ENCODE data around the gene OASL.
"Not testable (repeated sequence)": the region's sequence is repeated elsewhere in the genome, so short reads cannot be mapped to it uniquely, and the experiment has no call there.

The OASL gene

GRCh38 chr12:121038861-121039668, at the start of gene OASL:
Gene OASL (minus strand): TSS chr12:121039246. CDS start chr12:121038971, 275 bp downstream.
- no peaks in the 10 kb centered on the region for H3K9me3 Mint-ChIP-seq
- peak within 1 kb of the TSS; percentile 83 for H3K4me3 Mint-ChIP-seq
- peaks cover 57% of the 10 kb centered on the region for H3K4me1 Mint-ChIP-seq (ENCODE audit: low read depth)
- H3K27ac Mint-ChIP-seq: peak within 1 kb of the TSS; percentile 87
- peaks cover 2% of the 10 kb centered on the region for H3K27me3 Mint-ChIP-seq
- H3K36me3 Mint-ChIP-seq (ENCODE audit: low read depth): no peaks in the 10 kb centered on the region
- intact Hi-C loops (cut with micrococcal nuclease): loop anchor here (2.0 kb wide), 1 partner anchor 22 kb away; the partner anchor contains the start of gene C12orf43

GRCh38 chr12:121088195-121088585, 49.1 kb upstream of the OASL start:
- H3K36me3 Mint-ChIP-seq (ENCODE audit: low read depth): no peaks in the 10 kb centered on the region
- intact Hi-C loops (cut with micrococcal nuclease): no loop called here
- H3K4me1 Mint-ChIP-seq (ENCODE audit: low read depth): peaks cover 16% of the 10 kb centered on the region
- H3K27ac Mint-ChIP-seq: no peak overlapping the region
- H3K9me3 Mint-ChIP-seq: no peaks in the 10 kb centered on the region
- no peak overlapping the region for H3K4me3 Mint-ChIP-seq
- H3K27me3 Mint-ChIP-seq: no peaks in the 10 kb centered on the region

- H3K27me3 Mint-ChIP-seq: no peaks in the 10 kb centered on the region
- no peak overlapping the region for H3K27ac Mint-ChIP-seq
- H3K9me3 Mint-ChIP-seq: no peaks in the 10 kb centered on the region
- no peak overlapping the region for H3K4me3 Mint-ChIP-seq
- intact Hi-C loops (cut with micrococcal nuclease): no loop called here
- H3K36me3 Mint-ChIP-seq (ENCODE audit: low read depth): no peaks in the 10 kb centered on the region
- H3K4me1 Mint-ChIP-seq (ENCODE audit: low read depth): peaks cover 16% of the 10 kb centered on the region
Observed at GRCh38 chr12:121087467-121088194, 48.6 kb upstream of the OASL start.

GRCh38 chr12:121086781-121087295, 47.8 kb upstream of the OASL start:
- Mint-ChIP-seq H3K4me1 (ENCODE audit: low read depth) (peaks cover 16% of the 10 kb centered on the region), H3K27ac (no peak overlapping the region), H3K27me3 (no peaks in the 10 kb centered on the region), H3K36me3 (ENCODE audit: low read depth) (no peaks in the 10 kb centered on the region), H3K9me3 (no peaks in the 10 kb centered on the region), H3K4me3 (no peak overlapping the region)
- intact Hi-C loops (cut with micrococcal nuclease): no loop called here

GRCh38 chr12:121085506-121086353, 46.7 kb upstream of the OASL start:
- H3K27me3 Mint-ChIP-seq: no peaks in the 10 kb centered on the region
- no peaks in the 10 kb centered on the region for H3K36me3 Mint-ChIP-seq (ENCODE audit: low read depth)
- no peak overlapping the region for H3K27ac Mint-ChIP-seq
- no peaks in the 10 kb centered on the region for H3K9me3 Mint-ChIP-seq
- no peak overlapping the region for H3K4me3 Mint-ChIP-seq
- peaks cover 16% of the 10 kb centered on the region for H3K4me1 Mint-ChIP-seq (ENCODE audit: low read depth)
- intact Hi-C loops (cut with micrococcal nuclease): no loop called here

- intact Hi-C loops (cut with micrococcal nuclease): no loop called here
- H3K4me3 Mint-ChIP-seq: no peak overlapping the region
- no peaks in the 10 kb centered on the region for H3K27me3 Mint-ChIP-seq
- no peaks in the 10 kb centered on the region for H3K9me3 Mint-ChIP-seq
- no peaks in the 10 kb centered on the region for H3K36me3 Mint-ChIP-seq (ENCODE audit: low read depth)
- peaks cover 16% of the 10 kb centered on the region for H3K4me1 Mint-ChIP-seq (ENCODE audit: low read depth)
- H3K27ac Mint-ChIP-seq: no peak overlapping the region
Observed at GRCh38 chr12:121085069-121085468, 46.0 kb upstream of the OASL start.

- Mint-ChIP-seq H3K27ac (no peak overlapping the region), H3K4me1 (ENCODE audit: low read depth) (peaks cover 16% of the 10 kb centered on the region), H3K4me3 (no peak overlapping the region), H3K36me3 (ENCODE audit: low read depth) (no peaks in the 10 kb centered on the region), H3K9me3 (no peaks in the 10 kb centered on the region), H3K27me3 (no peaks in the 10 kb centered on the region)
- intact Hi-C loops (cut with micrococcal nuclease): no loop called here
Observed at GRCh38 chr12:121084229-121084628, 45.2 kb upstream of the OASL start.

GRCh38 chr12:121080909-121081308, 41.9 kb upstream of the OASL start:
- Mint-ChIP-seq H3K27me3 (no peaks in the 10 kb centered on the region), H3K9me3 (no peaks in the 10 kb centered on the region), H3K36me3 (ENCODE audit: low read depth) (no peaks in the 10 kb centered on the region), H3K4me3 (no peak overlapping the region), H3K4me1 (ENCODE audit: low read depth) (no peaks in the 10 kb centered on the region), H3K27ac (no peak overlapping the region)
- intact Hi-C loops (cut with micrococcal nuclease): no loop called here

GRCh38 chr12:121079736-121080272, 40.8 kb upstream of the OASL start:
- Mint-ChIP-seq H3K4me1 (ENCODE audit: low read depth) (no peaks in the 10 kb centered on the region), H3K27me3 (peaks cover 3% of the 10 kb centered on the region)
- intact Hi-C loops (cut with micrococcal nuclease): no loop called here

GRCh38 chr12:121077440-121077839, 38.4 kb upstream of the OASL start:
- H3K4me1 Mint-ChIP-seq (ENCODE audit: low read depth); H3K27ac Mint-ChIP-seq; H3K4me3 Mint-ChIP-seq; H3K36me3 Mint-ChIP-seq (ENCODE audit: low read depth); intact Hi-C loops (cut with micrococcal nuclease); H3K27me3 Mint-ChIP-seq: not testable (repeated sequence)
- peaks cover 10% of the 10 kb centered on the region for H3K9me3 Mint-ChIP-seq

More at GRCh38 chr12:121079736-121080272, 40.8 kb upstream of the OASL start:
- H3K4me3 Mint-ChIP-seq: no peak overlapping the region
- no peak overlapping the region for H3K27ac Mint-ChIP-seq
- no peaks in the 10 kb centered on the region for H3K9me3 Mint-ChIP-seq
- H3K36me3 Mint-ChIP-seq (ENCODE audit: low read depth): no peaks in the 10 kb centered on the region

- H3K4me3 Mint-ChIP-seq; H3K27ac Mint-ChIP-seq; H3K27me3 Mint-ChIP-seq; intact Hi-C loops (cut with micrococcal nuclease); H3K36me3 Mint-ChIP-seq (ENCODE audit: low read depth); H3K4me1 Mint-ChIP-seq (ENCODE audit: low read depth): not testable (repeated sequence)
- peaks cover 10% of the 10 kb centered on the region for H3K9me3 Mint-ChIP-seq
Observed at GRCh38 chr12:121075911-121076310, 36.9 kb upstream of the OASL start.

GRCh38 chr12:121072147-121072546, 33.1 kb upstream of the OASL start:
- no peaks in the 10 kb centered on the region for H3K4me1 Mint-ChIP-seq (ENCODE audit: low read depth)
- H3K36me3 Mint-ChIP-seq (ENCODE audit: low read depth): no peaks in the 10 kb centered on the region
- H3K9me3 Mint-ChIP-seq: peaks cover 10% of the 10 kb centered on the region
- intact Hi-C loops (cut with micrococcal nuclease): no loop called here
- H3K4me3 Mint-ChIP-seq: no peak overlapping the region
- H3K27ac Mint-ChIP-seq: no peak overlapping the region
- H3K27me3 Mint-ChIP-seq: peaks cover 3% of the 10 kb centered on the region

- H3K4me1 Mint-ChIP-seq (ENCODE audit: low read depth): no peaks in the 10 kb centered on the region
- no peaks in the 10 kb centered on the region for H3K36me3 Mint-ChIP-seq (ENCODE audit: low read depth)
- H3K4me3 Mint-ChIP-seq: no peak overlapping the region
- intact Hi-C loops (cut with micrococcal nuclease): no loop called here
- no peaks in the 10 kb centered on the region for H3K27me3 Mint-ChIP-seq
- H3K27ac Mint-ChIP-seq: no peak overlapping the region
- peaks cover 10% of the 10 kb centered on the region for H3K9me3 Mint-ChIP-seq
Observed at GRCh38 chr12:121069206-121069605, 30.2 kb upstream of the OASL start.

Measured in dendritic cell treated with granulocyte-macrophage colony-stimulating factor and Interleukin-4, amounts not matched to agents 40 ng/mL and 50 ng/mL, for 4 days (primary cell).